WTC11 (cell line): ENCODE data around the gene CAP1. TPM values are rescaled to one million over a fixed set of nuclear protein-coding genes. Genes with fewer than 3 reads are reported as not detected.

ENCODE experiments used
- ATAC-seq: fragments of 200-7000 bp; cut with Tn5 transposase; 2 replicates; pipeline ENCODE4 v1.10.0; 2021; ENCODE audit warnings: mild to moderate bottlenecking, moderate library complexity
- CTCF ChIA-PET: fragments of 300-600 bp; sonication (Branson Sonifier 250); formaldehyde crosslinking; loops from one replicate; lab custom pipeline; 2021; ENCODE audit warnings: antibody characterized with exemption; lab: Charles Lee
- POLR2A ChIA-PET: fragments of 350-600 bp; sonication (Branson Sonifier 250); formaldehyde crosslinking; loops from one replicate; lab custom pipeline; 2021; ENCODE audit warnings: antibody characterized with exemption; lab: Charles Lee
- DNase-seq: peaks from one replicate; pipeline ENCODE4 v3.0.0; 2021; ENCODE audit warnings: low spot score
- H3K27ac Mint-ChIP-seq: 2 replicates; pipeline ENCODE4 v1.8.0; 2021; ENCODE audit warnings: mixed read lengths
- H3K27me3 Mint-ChIP-seq: 2 replicates; pipeline ENCODE4 v1.8.0; 2021; ENCODE audit warnings: low read depth, mild to moderate bottlenecking, moderate library complexity, mixed read lengths
- H3K36me3 Mint-ChIP-seq: 2 replicates; pipeline ENCODE4 v1.8.0; 2021; ENCODE audit warnings: mixed read lengths
- H3K4me1 Mint-ChIP-seq: 2 replicates; pipeline ENCODE4 v1.8.0; 2022; ENCODE audit warnings: mixed read lengths
- H3K4me3 Mint-ChIP-seq: 2 replicates; pipeline ENCODE4 v1.8.0; 2021; ENCODE audit warnings: mild to moderate bottlenecking, moderate library complexity, mixed read lengths
- H3K9me3 Mint-ChIP-seq: 2 replicates; pipeline ENCODE4 v1.8.0; 2021; ENCODE audit warnings: mixed read lengths
- ATF1 ChIP-seq: sonication (generic); formaldehyde crosslinking; IDR thresholded peaks from 2 replicates; pipeline ENCODE4 v1.8.1; 2023; ENCODE audit warnings: mild to moderate bottlenecking, moderate library complexity, missing genetic modification reagents
- FOXJ3 ChIP-seq: sonication (generic); formaldehyde crosslinking; IDR thresholded peaks from 2 replicates; pipeline ENCODE4 v1.9.0; 2021; ENCODE audit warnings: missing genetic modification reagents, mild to moderate bottlenecking, borderline replicate concordance
- KAT7 ChIP-seq: sonication (generic); formaldehyde crosslinking; IDR thresholded peaks from 2 replicates; pipeline ENCODE4 v1.8.1; 2023; ENCODE audit warnings: missing genetic modification reagents, mild to moderate bottlenecking, borderline replicate concordance
- NFATC4 ChIP-seq: fragments of 250-450 bp; sonication (Bioruptor Pico); IDR thresholded peaks from 2 replicates; pipeline ENCODE4 v1.9.0; 2021; ENCODE audit warnings: mild to moderate bottlenecking
- NR2C2 ChIP-seq: sonication (generic); formaldehyde crosslinking; IDR thresholded peaks from 2 replicates; pipeline ENCODE4 v1.8.0; 2022; ENCODE audit warnings: mild to moderate bottlenecking, missing genetic modification reagents
- PRRX2 ChIP-seq: fragments of 250-450 bp; sonication (Bioruptor Pico); IDR thresholded peaks from 2 replicates; pipeline ENCODE4 v1.8.0; 2021; ENCODE audit warnings: mild to moderate bottlenecking
- TEAD4 ChIP-seq: sonication (generic); formaldehyde crosslinking; IDR thresholded peaks from 2 replicates; pipeline ENCODE4 v1.8.0; 2022; ENCODE audit warnings: mild to moderate bottlenecking, missing genetic modification reagents
- ZNF263 ChIP-seq: sonication (generic); formaldehyde crosslinking; IDR thresholded peaks from 2 replicates; pipeline ENCODE4 v1.8.1; 2022; ENCODE audit warnings: low read depth, mild to moderate bottlenecking, moderate library complexity, missing genetic modification reagents
- total RNA-seq: library from RNA; stranded (reverse); gene quantifications from 3 replicates; pipeline ENCODE4 v1.2.3, GENCODE V29; 2021
- TF ChIP-seq, protein P1 (sequence below): fragments of 250-450 bp; sonication (Bioruptor Pico); IDR thresholded peaks from 2 replicates; pipeline ENCODE4 v1.9.0; 2021; ENCODE audit warnings: mild to moderate bottlenecking
- TF ChIP-seq, protein P2 (sequence below): fragments of 250-450 bp; sonication (Bioruptor Pico); IDR thresholded peaks from 2 replicates; pipeline ENCODE4 v1.8.0; 2021; ENCODE audit warnings: mild to moderate bottlenecking
- TF ChIP-seq, protein P3 (sequence below): sonication (generic); formaldehyde crosslinking; IDR thresholded peaks from 2 replicates; pipeline ENCODE4 v1.8.0; 2023; ENCODE audit warnings: missing genetic modification reagents
- TF ChIP-seq, protein P4 (sequence below): sonication (generic); formaldehyde crosslinking; IDR thresholded peaks from 2 replicates; pipeline ENCODE4 v1.8.0; 2022; ENCODE audit warnings: mild to moderate bottlenecking, missing genetic modification reagents
- TF ChIP-seq, protein P5 (sequence below): fragments of 250-450 bp; sonication (Bioruptor Pico); IDR thresholded peaks from 2 replicates; pipeline ENCODE4 v1.9.0; 2021; ENCODE audit warnings: mild to moderate bottlenecking, borderline replicate concordance
- TF ChIP-seq, protein P6 (sequence below): sonication (generic); formaldehyde crosslinking; IDR thresholded peaks from 2 replicates; pipeline ENCODE4 v1.8.0; 2022; ENCODE audit warnings: mild to moderate bottlenecking, missing genetic modification reagents
- TF ChIP-seq, protein P7 (sequence below): fragments of 200-600 bp; IDR thresholded peaks from 2 replicates; pipeline ENCODE4 v1.8.0; 2022; ENCODE audit warnings: antibody characterized with exemption
- TF ChIP-seq, protein P8 (sequence below): sonication (generic); formaldehyde crosslinking; IDR thresholded peaks from 2 replicates; pipeline ENCODE4 v1.8.1; 2022; ENCODE audit warnings: low read depth, missing genetic modification reagents, borderline replicate concordance
- TF ChIP-seq, protein P9 (sequence below): sonication (generic); formaldehyde crosslinking; IDR thresholded peaks from 2 replicates; pipeline ENCODE4 v1.8.1; 2022; ENCODE audit warnings: mild to moderate bottlenecking, missing genetic modification reagents, moderate library complexity, borderline replicate concordance

Gene CAP1
- total RNA-seq, 1 experiment from 2014 or later = 304 TPM

DNA sequence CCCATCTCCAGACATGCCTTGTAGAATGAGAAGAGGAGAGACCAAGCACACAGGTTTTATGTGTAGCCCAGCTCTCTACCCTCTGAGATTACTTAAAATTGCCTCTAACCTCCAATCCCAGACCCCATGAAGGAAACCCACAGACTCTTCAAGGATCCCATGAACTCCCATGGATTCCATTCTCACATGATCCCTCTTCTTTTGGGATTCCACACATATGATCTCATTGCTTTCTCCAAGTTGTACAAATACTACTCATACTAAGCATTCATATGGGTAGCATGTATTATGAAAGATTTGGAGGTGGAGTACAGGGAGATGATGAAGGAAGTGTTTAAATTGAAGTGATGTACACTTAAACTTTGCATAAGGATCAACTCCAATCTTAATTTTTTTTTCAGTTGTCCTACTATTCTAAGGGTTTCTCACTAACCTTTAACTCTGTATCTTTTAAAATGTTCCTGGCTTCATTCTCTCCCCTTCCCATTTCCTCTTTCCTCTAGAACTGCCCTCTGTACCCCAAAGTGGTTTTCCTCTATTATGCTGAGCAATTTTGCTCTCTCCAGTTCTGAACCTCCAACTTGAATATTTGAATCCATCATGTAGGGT lies 44.0 kb upstream of the CAP1 start:
- no peak for DNase-seq
- Mint-ChIP-seq H3K27me3 (peaks cover 3% of the 10 kb centered on the region; the same call in 1 of the 2 replicates), H3K4me1 (0 out of 2 replicates have a peak, but pooled peaks cover 3% of the 10 kb centered on the region), H3K9me3 (peaks cover 3% of the 10 kb centered on the region; the same call in 1 of the 2 replicates), H3K27ac (no peak overlapping the region), H3K4me3 (no peak overlapping the region), H3K36me3 (no peaks in the 10 kb centered on the region)
- ATAC-seq = no peak
- ChIA-PET POLR2A (no interaction called here), CTCF (interaction anchor here (1.9 kb wide), 1 partner anchor 36 kb away, joined by 4 read pairs; no protein-coding TSS in a partner anchor)
- TF ChIP-seq, protein P1, sequence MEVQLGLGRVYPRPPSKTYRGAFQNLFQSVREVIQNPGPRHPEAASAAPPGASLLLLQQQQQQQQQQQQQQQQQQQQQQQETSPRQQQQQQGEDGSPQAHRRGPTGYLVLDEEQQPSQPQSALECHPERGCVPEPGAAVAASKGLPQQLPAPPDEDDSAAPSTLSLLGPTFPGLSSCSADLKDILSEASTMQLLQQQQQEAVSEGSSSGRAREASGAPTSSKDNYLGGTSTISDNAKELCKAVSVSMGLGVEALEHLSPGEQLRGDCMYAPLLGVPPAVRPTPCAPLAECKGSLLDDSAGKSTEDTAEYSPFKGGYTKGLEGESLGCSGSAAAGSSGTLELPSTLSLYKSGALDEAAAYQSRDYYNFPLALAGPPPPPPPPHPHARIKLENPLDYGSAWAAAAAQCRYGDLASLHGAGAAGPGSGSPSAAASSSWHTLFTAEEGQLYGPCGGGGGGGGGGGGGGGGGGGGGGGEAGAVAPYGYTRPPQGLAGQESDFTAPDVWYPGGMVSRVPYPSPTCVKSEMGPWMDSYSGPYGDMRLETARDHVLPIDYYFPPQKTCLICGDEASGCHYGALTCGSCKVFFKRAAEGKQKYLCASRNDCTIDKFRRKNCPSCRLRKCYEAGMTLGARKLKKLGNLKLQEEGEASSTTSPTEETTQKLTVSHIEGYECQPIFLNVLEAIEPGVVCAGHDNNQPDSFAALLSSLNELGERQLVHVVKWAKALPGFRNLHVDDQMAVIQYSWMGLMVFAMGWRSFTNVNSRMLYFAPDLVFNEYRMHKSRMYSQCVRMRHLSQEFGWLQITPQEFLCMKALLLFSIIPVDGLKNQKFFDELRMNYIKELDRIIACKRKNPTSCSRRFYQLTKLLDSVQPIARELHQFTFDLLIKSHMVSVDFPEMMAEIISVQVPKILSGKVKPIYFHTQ (CRISPR knock-in tag) = no peak
- TF ChIP-seq, protein P2, sequence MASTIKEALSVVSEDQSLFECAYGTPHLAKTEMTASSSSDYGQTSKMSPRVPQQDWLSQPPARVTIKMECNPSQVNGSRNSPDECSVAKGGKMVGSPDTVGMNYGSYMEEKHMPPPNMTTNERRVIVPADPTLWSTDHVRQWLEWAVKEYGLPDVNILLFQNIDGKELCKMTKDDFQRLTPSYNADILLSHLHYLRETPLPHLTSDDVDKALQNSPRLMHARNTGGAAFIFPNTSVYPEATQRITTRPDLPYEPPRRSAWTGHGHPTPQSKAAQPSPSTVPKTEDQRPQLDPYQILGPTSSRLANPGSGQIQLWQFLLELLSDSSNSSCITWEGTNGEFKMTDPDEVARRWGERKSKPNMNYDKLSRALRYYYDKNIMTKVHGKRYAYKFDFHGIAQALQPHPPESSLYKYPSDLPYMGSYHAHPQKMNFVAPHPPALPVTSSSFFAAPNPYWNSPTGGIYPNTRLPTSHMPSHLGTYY (CRISPR knock-in tag) = no peak
- TF ChIP-seq ZNF263 (CRISPR knock-in tag) = no peak
- TF ChIP-seq, protein P3, sequence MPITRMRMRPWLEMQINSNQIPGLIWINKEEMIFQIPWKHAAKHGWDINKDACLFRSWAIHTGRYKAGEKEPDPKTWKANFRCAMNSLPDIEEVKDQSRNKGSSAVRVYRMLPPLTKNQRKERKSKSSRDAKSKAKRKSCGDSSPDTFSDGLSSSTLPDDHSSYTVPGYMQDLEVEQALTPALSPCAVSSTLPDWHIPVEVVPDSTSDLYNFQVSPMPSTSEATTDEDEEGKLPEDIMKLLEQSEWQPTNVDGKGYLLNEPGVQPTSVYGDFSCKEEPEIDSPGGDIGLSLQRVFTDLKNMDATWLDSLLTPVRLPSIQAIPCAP (CRISPR knock-in tag) = no peak
- TF ChIP-seq ATF1 = no peak
- TF ChIP-seq, protein P4, sequence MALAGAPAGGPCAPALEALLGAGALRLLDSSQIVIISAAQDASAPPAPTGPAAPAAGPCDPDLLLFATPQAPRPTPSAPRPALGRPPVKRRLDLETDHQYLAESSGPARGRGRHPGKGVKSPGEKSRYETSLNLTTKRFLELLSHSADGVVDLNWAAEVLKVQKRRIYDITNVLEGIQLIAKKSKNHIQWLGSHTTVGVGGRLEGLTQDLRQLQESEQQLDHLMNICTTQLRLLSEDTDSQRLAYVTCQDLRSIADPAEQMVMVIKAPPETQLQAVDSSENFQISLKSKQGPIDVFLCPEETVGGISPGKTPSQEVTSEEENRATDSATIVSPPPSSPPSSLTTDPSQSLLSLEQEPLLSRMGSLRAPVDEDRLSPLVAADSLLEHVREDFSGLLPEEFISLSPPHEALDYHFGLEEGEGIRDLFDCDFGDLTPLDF (CRISPR knock-in tag) = no peak
- no peak for TF ChIP-seq TEAD4 (CRISPR knock-in tag)
- TF ChIP-seq, protein P5, sequence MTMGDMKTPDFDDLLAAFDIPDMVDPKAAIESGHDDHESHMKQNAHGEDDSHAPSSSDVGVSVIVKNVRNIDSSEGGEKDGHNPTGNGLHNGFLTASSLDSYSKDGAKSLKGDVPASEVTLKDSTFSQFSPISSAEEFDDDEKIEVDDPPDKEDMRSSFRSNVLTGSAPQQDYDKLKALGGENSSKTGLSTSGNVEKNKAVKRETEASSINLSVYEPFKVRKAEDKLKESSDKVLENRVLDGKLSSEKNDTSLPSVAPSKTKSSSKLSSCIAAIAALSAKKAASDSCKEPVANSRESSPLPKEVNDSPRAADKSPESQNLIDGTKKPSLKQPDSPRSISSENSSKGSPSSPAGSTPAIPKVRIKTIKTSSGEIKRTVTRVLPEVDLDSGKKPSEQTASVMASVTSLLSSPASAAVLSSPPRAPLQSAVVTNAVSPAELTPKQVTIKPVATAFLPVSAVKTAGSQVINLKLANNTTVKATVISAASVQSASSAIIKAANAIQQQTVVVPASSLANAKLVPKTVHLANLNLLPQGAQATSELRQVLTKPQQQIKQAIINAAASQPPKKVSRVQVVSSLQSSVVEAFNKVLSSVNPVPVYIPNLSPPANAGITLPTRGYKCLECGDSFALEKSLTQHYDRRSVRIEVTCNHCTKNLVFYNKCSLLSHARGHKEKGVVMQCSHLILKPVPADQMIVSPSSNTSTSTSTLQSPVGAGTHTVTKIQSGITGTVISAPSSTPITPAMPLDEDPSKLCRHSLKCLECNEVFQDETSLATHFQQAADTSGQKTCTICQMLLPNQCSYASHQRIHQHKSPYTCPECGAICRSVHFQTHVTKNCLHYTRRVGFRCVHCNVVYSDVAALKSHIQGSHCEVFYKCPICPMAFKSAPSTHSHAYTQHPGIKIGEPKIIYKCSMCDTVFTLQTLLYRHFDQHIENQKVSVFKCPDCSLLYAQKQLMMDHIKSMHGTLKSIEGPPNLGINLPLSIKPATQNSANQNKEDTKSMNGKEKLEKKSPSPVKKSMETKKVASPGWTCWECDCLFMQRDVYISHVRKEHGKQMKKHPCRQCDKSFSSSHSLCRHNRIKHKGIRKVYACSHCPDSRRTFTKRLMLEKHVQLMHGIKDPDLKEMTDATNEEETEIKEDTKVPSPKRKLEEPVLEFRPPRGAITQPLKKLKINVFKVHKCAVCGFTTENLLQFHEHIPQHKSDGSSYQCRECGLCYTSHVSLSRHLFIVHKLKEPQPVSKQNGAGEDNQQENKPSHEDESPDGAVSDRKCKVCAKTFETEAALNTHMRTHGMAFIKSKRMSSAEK (CRISPR knock-in tag) = no peak
- TF ChIP-seq PRRX2 (CRISPR knock-in tag) = no peak
- TF ChIP-seq, protein P6, sequence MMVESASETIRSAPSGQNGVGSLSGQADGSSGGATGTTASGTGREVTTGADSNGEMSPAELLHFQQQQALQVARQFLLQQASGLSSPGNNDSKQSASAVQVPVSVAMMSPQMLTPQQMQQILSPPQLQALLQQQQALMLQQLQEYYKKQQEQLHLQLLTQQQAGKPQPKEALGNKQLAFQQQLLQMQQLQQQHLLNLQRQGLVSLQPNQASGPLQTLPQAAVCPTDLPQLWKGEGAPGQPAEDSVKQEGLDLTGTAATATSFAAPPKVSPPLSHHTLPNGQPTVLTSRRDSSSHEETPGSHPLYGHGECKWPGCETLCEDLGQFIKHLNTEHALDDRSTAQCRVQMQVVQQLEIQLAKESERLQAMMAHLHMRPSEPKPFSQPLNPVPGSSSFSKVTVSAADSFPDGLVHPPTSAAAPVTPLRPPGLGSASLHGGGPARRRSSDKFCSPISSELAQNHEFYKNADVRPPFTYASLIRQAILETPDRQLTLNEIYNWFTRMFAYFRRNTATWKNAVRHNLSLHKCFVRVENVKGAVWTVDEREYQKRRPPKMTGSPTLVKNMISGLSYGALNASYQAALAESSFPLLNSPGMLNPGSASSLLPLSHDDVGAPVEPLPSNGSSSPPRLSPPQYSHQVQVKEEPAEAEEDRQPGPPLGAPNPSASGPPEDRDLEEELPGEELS (CRISPR knock-in tag) = no peak
- no peak for TF ChIP-seq NR2C2 (CRISPR knock-in tag)
- TF ChIP-seq, protein P7, sequence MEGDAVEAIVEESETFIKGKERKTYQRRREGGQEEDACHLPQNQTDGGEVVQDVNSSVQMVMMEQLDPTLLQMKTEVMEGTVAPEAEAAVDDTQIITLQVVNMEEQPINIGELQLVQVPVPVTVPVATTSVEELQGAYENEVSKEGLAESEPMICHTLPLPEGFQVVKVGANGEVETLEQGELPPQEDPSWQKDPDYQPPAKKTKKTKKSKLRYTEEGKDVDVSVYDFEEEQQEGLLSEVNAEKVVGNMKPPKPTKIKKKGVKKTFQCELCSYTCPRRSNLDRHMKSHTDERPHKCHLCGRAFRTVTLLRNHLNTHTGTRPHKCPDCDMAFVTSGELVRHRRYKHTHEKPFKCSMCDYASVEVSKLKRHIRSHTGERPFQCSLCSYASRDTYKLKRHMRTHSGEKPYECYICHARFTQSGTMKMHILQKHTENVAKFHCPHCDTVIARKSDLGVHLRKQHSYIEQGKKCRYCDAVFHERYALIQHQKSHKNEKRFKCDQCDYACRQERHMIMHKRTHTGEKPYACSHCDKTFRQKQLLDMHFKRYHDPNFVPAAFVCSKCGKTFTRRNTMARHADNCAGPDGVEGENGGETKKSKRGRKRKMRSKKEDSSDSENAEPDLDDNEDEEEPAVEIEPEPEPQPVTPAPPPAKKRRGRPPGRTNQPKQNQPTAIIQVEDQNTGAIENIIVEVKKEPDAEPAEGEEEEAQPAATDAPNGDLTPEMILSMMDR = no peak
- TF ChIP-seq, protein P8, sequence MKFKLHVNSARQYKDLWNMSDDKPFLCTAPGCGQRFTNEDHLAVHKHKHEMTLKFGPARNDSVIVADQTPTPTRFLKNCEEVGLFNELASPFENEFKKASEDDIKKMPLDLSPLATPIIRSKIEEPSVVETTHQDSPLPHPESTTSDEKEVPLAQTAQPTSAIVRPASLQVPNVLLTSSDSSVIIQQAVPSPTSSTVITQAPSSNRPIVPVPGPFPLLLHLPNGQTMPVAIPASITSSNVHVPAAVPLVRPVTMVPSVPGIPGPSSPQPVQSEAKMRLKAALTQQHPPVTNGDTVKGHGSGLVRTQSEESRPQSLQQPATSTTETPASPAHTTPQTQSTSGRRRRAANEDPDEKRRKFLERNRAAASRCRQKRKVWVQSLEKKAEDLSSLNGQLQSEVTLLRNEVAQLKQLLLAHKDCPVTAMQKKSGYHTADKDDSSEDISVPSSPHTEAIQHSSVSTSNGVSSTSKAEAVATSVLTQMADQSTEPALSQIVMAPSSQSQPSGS (CRISPR knock-in tag) = no peak
- no peak for TF ChIP-seq NFATC4
- TF ChIP-seq FOXJ3 (CRISPR knock-in tag) = no peak
- TF ChIP-seq, protein P9, sequence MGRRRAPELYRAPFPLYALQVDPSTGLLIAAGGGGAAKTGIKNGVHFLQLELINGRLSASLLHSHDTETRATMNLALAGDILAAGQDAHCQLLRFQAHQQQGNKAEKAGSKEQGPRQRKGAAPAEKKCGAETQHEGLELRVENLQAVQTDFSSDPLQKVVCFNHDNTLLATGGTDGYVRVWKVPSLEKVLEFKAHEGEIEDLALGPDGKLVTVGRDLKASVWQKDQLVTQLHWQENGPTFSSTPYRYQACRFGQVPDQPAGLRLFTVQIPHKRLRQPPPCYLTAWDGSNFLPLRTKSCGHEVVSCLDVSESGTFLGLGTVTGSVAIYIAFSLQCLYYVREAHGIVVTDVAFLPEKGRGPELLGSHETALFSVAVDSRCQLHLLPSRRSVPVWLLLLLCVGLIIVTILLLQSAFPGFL (CRISPR knock-in tag) = no peak
- TF ChIP-seq KAT7 (CRISPR knock-in tag) = no peak
